Memory B cell (primary cell): ENCODE data around the gene PFKP.
"Not testable (repeated sequence)": the region's sequence is repeated elsewhere in the genome, so short reads cannot be mapped to it uniquely, and the experiment has no call there.

ENCODE experiments used
- ATAC-seq: fragments of 150-1000 bp; cut with Tn5 transposase; 2 replicates; pipeline ENCODE4 v1.10.0; 2021; ENCODE audit warnings: low read depth, mild to moderate bottlenecking, moderate library complexity
- DNase-seq, 2 donors: peaks; one replicate each; pipeline ENCODE4 v3.0.0; 2022; ENCODE audit warnings: low spot score in 2 of 2
- H3K27ac Mint-ChIP-seq: one replicate; pipeline ENCODE4 v1.8.0; 2022; ENCODE audit warnings: mild to moderate bottlenecking, moderate library complexity, mixed read lengths
- H3K27me3 Mint-ChIP-seq: one replicate; pipeline ENCODE4 v1.8.0; 2022; ENCODE audit warnings: mixed read lengths
- H3K36me3 Mint-ChIP-seq: one replicate; pipeline ENCODE4 v1.8.0; 2022; ENCODE audit warnings: mild to moderate bottlenecking, mixed read lengths
- H3K4me1 Mint-ChIP-seq: one replicate; pipeline ENCODE4 v1.8.0; 2022; ENCODE audit warnings: mixed read lengths
- H3K4me3 Mint-ChIP-seq: one replicate; pipeline ENCODE4 v1.8.0; 2022; ENCODE audit warnings: mild to moderate bottlenecking, moderate library complexity, mixed read lengths
- H3K9me3 Mint-ChIP-seq: one replicate; pipeline ENCODE4 v1.8.0; 2022; ENCODE audit warnings: mixed read lengths

PFKP gene

GRCh38 chr10:3105166-3105565 lies 37.8 kb downstream of the PFKP start:
- Mint-ChIP-seq H3K4me1 (no peaks in the 10 kb centered on the region), H3K4me3 (no peak overlapping the region), H3K9me3 (no peaks in the 10 kb centered on the region), H3K27me3 (no peaks in the 10 kb centered on the region), H3K27ac (no peak overlapping the region), H3K36me3 (peaks cover 36% of the 10 kb centered on the region)
- DNase-seq: no peak
- no peak for ATAC-seq

GRCh38 chr10:3105905-3106304 lies 38.6 kb downstream of the PFKP start:
- Mint-ChIP-seq H3K9me3 (no peaks in the 10 kb centered on the region), H3K4me3 (no peak overlapping the region), H3K4me1 (peaks cover 4% of the 10 kb centered on the region), H3K27me3 (no peaks in the 10 kb centered on the region), H3K36me3 (peaks cover 35% of the 10 kb centered on the region), H3K27ac (no peak overlapping the region)
- ATAC-seq (no peak), DNase-seq (no peak)

DNA sequence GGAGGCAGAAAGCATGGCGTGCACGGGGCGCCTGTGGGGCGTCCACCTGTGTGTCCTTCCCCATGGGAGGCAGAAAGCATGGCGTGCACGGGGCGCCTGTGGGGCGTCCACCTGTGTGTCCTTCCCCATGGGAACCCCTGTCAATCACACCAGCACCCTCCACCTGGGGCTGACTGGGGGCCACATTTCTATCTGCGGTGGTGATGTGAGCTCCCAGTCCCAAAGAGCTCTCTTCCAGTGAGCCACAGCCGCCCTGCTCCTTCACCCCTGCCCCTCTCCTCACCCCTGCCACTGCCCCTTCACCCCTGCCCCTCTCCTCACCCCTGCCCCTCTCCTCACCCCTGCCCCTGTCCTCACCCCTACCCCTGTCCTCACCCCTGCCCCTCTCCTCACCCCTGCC lies 39.0 kb downstream of the PFKP start:
- not testable (repeated sequence) for DNase-seq, H3K9me3 Mint-ChIP-seq, H3K27me3 Mint-ChIP-seq, H3K4me1 Mint-ChIP-seq, H3K4me3 Mint-ChIP-seq, H3K27ac Mint-ChIP-seq, ATAC-seq
- peaks cover 31% of the 10 kb centered on the region for H3K36me3 Mint-ChIP-seq

GRCh38 chr10:3106928-3107425 lies 39.6 kb downstream of the PFKP start:
- no peak overlapping the region for H3K27ac Mint-ChIP-seq
- H3K4me3 Mint-ChIP-seq: no peak overlapping the region
- no peak for DNase-seq
- H3K36me3 Mint-ChIP-seq: peaks cover 28% of the 10 kb centered on the region
- no peaks in the 10 kb centered on the region for H3K9me3 Mint-ChIP-seq
- H3K4me1 Mint-ChIP-seq: peaks cover 7% of the 10 kb centered on the region
- no peak for ATAC-seq
- no peaks in the 10 kb centered on the region for H3K27me3 Mint-ChIP-seq

DNA sequence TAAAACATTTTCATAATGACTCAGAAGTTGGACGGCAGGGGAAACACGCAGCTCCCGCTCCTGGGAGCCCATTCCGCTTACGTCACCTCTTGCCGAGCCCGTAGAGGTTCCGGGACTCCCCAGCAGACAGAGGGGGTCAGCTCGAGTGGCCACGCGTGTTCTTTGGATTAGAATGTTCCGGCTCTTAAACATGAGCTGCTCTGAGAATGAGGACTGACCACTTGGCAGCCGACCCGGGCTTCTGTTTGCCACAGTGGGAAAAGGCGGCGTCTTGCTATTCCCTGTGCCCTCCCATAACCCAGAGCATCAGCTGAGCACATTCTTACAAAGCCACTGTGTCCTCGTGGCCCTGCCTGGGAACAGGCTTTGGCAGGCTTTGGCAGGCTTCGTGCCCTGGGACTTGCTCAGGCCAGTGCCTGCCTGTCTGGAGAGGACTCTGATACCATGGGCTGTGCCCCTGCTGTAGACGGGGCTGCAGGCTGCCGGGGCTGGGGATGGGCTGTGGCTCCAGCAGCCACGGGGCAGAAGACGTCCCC lies 40.1 kb downstream of the PFKP start:
- no peaks in the 10 kb centered on the region for H3K9me3 Mint-ChIP-seq
- ATAC-seq: no peak
- no peak overlapping the region for H3K27ac Mint-ChIP-seq
- no peak overlapping the region for H3K4me3 Mint-ChIP-seq
- no peak for DNase-seq
- peaks cover 28% of the 10 kb centered on the region for H3K36me3 Mint-ChIP-seq
- no peaks in the 10 kb centered on the region for H3K27me3 Mint-ChIP-seq
- peaks cover 7% of the 10 kb centered on the region for H3K4me1 Mint-ChIP-seq

GRCh38 chr10:3108033-3108432 lies 40.7 kb downstream of the PFKP start:
- Mint-ChIP-seq H3K4me1 (peaks cover 7% of the 10 kb centered on the region), H3K36me3 (peaks cover 25% of the 10 kb centered on the region)
- no peak for ATAC-seq

DNA sequence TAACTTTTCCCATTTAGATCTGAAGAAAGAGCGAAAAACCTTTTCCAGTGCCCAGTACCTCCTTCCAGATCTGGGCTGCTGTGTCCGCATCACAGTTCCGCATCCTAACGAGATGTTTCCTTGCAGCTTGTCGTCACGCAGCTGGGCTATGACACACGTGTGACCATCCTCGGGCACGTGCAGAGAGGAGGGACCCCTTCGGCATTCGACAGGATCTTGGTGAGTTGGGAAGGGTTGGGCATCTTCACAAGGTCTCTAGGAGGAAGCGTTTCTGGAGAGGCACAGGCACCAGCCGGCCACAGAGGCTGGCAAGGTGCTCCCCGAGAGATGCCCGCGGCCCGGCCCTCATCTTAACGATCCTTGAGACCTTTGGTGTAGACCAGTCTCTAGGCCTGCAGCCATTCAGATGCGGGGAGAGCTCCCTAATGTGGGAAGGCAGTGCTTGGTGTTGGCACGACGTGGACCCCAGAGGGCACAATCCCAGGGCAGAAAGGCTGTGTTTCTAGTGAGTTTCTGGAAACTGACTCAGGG lies 41.3 kb downstream of the PFKP start:
- no peak for DNase-seq
- H3K9me3 Mint-ChIP-seq: no peaks in the 10 kb centered on the region
- no peaks in the 10 kb centered on the region for H3K27me3 Mint-ChIP-seq
- H3K27ac Mint-ChIP-seq: no peak overlapping the region
- H3K4me1 Mint-ChIP-seq: peaks cover 7% of the 10 kb centered on the region
- no peak overlapping the region for H3K4me3 Mint-ChIP-seq
- no peak for ATAC-seq
- peaks cover 25% of the 10 kb centered on the region for H3K36me3 Mint-ChIP-seq

More at GRCh38 chr10:3108033-3108432, 40.7 kb downstream of the PFKP start:
- Mint-ChIP-seq H3K27ac (no peak overlapping the region), H3K27me3 (no peaks in the 10 kb centered on the region), H3K4me3 (no peak overlapping the region), H3K9me3 (no peaks in the 10 kb centered on the region)
- DNase-seq: no peak

DNA sequence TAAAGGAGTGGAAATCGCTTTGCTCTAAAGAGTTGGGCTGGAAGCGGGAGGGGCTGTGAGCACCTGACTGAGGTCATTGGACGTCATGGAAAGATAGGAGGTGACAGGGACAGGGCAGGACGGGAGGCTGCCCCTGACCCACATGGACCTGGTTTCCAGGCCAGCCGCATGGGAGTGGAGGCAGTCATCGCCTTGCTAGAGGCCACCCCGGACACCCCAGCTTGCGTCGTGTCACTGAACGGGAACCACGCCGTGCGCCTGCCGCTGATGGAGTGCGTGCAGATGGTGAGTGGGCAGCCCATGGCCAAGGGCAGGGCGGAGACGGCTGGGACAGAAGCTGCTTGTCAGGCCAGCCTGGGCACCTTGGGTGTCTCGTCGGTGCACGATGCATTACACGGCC lies 41.8 kb downstream of the PFKP start:
- H3K36me3 Mint-ChIP-seq: peaks cover 24% of the 10 kb centered on the region
- H3K27me3 Mint-ChIP-seq: no peaks in the 10 kb centered on the region
- no peak for DNase-seq
- H3K27ac Mint-ChIP-seq: no peak overlapping the region
- no peak overlapping the region for H3K4me3 Mint-ChIP-seq
- H3K9me3 Mint-ChIP-seq: no peaks in the 10 kb centered on the region
- ATAC-seq: no peak
- peaks cover 7% of the 10 kb centered on the region for H3K4me1 Mint-ChIP-seq

- ATAC-seq (no peak), DNase-seq (no peak)
- no peaks in the 10 kb centered on the region for H3K9me3 Mint-ChIP-seq
- peaks cover 7% of the 10 kb centered on the region for H3K4me1 Mint-ChIP-seq
- H3K27ac Mint-ChIP-seq: no peak overlapping the region
- peaks cover 24% of the 10 kb centered on the region for H3K36me3 Mint-ChIP-seq
- H3K4me3 Mint-ChIP-seq: no peak overlapping the region
- no peaks in the 10 kb centered on the region for H3K27me3 Mint-ChIP-seq
Observed at GRCh38 chr10:3109633-3110032, 42.3 kb downstream of the PFKP start.

DNA sequence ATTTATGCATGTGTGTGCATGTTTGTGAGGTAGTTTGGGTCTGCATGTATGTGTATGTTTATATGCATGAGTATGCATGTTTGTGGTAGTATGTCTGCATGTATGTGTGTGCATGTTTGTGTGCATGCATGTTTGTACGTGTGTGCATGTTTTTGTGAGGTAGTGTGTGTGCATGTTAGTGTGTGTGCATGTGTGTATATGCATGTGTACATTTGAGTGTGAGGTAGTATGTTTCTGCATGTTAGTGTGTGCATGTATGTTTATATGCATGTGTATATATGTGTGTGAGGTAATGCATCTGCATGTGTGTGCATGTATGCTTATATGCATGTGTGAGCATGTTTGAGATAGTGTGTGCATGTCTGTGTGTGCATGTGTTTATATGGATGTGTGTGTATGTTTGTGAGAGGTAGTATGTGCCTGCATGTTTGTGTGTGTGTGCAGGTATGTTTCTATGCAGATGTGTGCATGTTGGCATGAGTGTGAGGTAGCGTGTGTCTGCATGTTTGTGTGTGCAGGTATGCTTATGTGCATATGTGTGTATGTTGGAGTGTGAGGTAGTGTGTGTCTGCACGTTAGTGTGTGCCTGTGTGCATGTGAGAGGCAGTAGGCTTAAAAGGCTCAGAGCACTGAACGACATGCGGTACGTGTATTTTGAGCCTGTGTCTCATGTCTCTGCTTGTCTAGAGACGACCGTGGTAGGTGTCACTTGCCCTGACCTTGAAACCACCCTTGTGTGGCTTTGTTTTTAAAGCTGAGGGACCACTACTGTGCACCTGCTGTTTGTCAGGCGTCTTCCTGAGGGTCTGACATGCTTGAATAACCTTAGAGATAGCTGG lies 43.7 kb downstream of the PFKP start:
- no peak overlapping the region for H3K4me3 Mint-ChIP-seq
- no peaks in the 10 kb centered on the region for H3K27me3 Mint-ChIP-seq
- ATAC-seq (no peak), DNase-seq (no peak)
- peaks cover 7% of the 10 kb centered on the region for H3K4me1 Mint-ChIP-seq
- H3K27ac Mint-ChIP-seq: no peak overlapping the region
- H3K9me3 Mint-ChIP-seq: no peaks in the 10 kb centered on the region
- H3K36me3 Mint-ChIP-seq: peaks cover 27% of the 10 kb centered on the region

GRCh38 chr10:3111621-3112163 lies 44.3 kb downstream of the PFKP start:
- Mint-ChIP-seq H3K9me3 (no peaks in the 10 kb centered on the region), H3K27ac (no peak overlapping the region), H3K27me3 (no peaks in the 10 kb centered on the region), H3K4me1 (peaks cover 7% of the 10 kb centered on the region), H3K36me3 (peaks cover 34% of the 10 kb centered on the region), H3K4me3 (no peak overlapping the region)
- no peak for ATAC-seq
- no peak for DNase-seq

DNA sequence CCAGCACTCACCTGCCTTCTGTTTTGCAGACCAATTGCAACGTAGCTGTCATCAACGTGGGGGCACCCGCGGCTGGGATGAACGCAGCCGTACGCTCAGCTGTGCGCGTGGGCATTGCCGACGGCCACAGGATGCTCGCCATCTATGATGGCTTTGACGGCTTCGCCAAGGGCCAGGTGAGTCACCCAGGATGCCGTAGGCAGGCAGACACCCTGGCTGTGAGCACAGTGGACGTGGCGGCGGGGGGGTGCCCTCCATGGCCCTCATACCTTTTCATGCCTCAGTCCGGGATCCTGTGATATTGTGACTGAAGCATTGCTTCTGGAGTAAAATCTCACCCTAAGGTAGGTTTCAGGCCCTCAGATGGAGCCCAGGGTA lies 46.0 kb downstream of the PFKP start:
- H3K27ac Mint-ChIP-seq: no peak overlapping the region
- no peaks in the 10 kb centered on the region for H3K27me3 Mint-ChIP-seq
- no peak for DNase-seq
- H3K4me3 Mint-ChIP-seq: no peak overlapping the region
- H3K36me3 Mint-ChIP-seq: peaks cover 39% of the 10 kb centered on the region
- no peaks in the 10 kb centered on the region for H3K9me3 Mint-ChIP-seq
- no peak for ATAC-seq
- H3K4me1 Mint-ChIP-seq: peaks cover 7% of the 10 kb centered on the region

- no peaks in the 10 kb centered on the region for H3K27me3 Mint-ChIP-seq
- peaks cover 37% of the 10 kb centered on the region for H3K36me3 Mint-ChIP-seq
- no peak overlapping the region for H3K4me3 Mint-ChIP-seq
- DNase-seq (no peak), ATAC-seq (no peak)
- peaks cover 2% of the 10 kb centered on the region for H3K9me3 Mint-ChIP-seq
- H3K4me1 Mint-ChIP-seq: peaks cover 5% of the 10 kb centered on the region
- no peak overlapping the region for H3K27ac Mint-ChIP-seq
Observed at GRCh38 chr10:3115685-3116084, 48.3 kb downstream of the PFKP start.

GRCh38 chr10:3116508-3117100 lies 49.3 kb downstream of the PFKP start:
- DNase-seq: no peak
- ATAC-seq: no peak
- Mint-ChIP-seq H3K36me3 (peaks cover 36% of the 10 kb centered on the region), H3K4me3 (no peak overlapping the region), H3K27ac (no peak overlapping the region), H3K9me3 (peaks cover 2% of the 10 kb centered on the region), H3K27me3 (no peaks in the 10 kb centered on the region), H3K4me1 (no peaks in the 10 kb centered on the region)
